K562 (cell line): ENCODE results near the gene DCUN1D1. TPM values are rescaled to one million over a fixed set of nuclear protein-coding genes. Genes with fewer than 3 reads are reported as not detected.

Experiments
- ATAC-seq: fragments of 200-7000 bp; cut with Tn5 transposase; 3 replicates; pipeline ENCODE4 v1.9.1; 2020; ENCODE audit warnings: moderate library complexity
- BruUV-seq: library from RNA; stranded (reverse); fragments of 400-500 nt; replicated peaks from 2 replicates; lab custom pipeline; 2021; lab: Mats Ljungman, UMichigan
- CTCF ChIA-PET: fragments of 300-600 bp; formaldehyde crosslinking; extraction: SDS; loops from one replicate; lab custom pipeline; 2021; ENCODE audit warnings: low intra/inter-chr PET ratio; lab: Yijun Ruan, JAX
- POLR2A ChIA-PET: fragments of 300-600, 350-650 bp; sonication (Branson Sonifier 250); formaldehyde crosslinking; extraction: SDS; loops from one replicate; lab custom pipeline; 2021; ENCODE audit warnings: antibody characterized with exemption, inconsistent platforms; lab: Yijun Ruan, JAX
- DNase-seq, 4 experiments: peaks; one replicate each; pipeline versions ENCODE4 v3.0.0 to v3.0.0-alpha.2; 2011 to 2018; ENCODE audit warnings: low spot score in 3 of 4, mixed read lengths in 3 of 4; ENCODE audit errors: extremely low read depth in 1 of 4
- FAIRE-seq: peaks from 2 replicates; lab custom pipeline; 2011; peaks lifted over from hg19 to GRCh38; lab: Jason Lieb, UNC
- H2AFZ ChIP-seq: 2 replicates; pipeline ENCODE4 v1.6.0; 2011; ENCODE audit warnings: low read depth, low read length, control low read depth, inconsistent platforms
- H3K27ac ChIP-seq: fragments of 200-600 bp; 3 replicates; pipeline ENCODE4 v1.8.0; 2011; ENCODE audit warnings: low read depth, mild to moderate bottlenecking, control low read depth, inconsistent platforms, low read length, moderate library complexity, mixed read lengths; ENCODE audit errors: extremely low read depth
- H3K27me3 ChIP-seq, 2 experiments: fragments of 300-600 bp in 1 of 2; 2 replicates in 1 of 2; 3 replicates in 1 of 2; pipeline versions ENCODE4 v1.6.0 to v1.8.0; 2011; ENCODE audit warnings: inconsistent platforms in 2 of 2, low read length in 2 of 2, mild to moderate bottlenecking in 1 of 2, mixed read lengths in 1 of 2, moderate library complexity in 1 of 2; ENCODE audit not compliant: control insufficient read depth in 2 of 2, insufficient read depth in 2 of 2
- H3K36me3 ChIP-seq: fragments of 300-600 bp; 3 replicates; pipeline ENCODE4 v1.8.0; 2011; ENCODE audit warnings: mild to moderate bottlenecking, low read length, inconsistent platforms; ENCODE audit not compliant: control insufficient read depth, insufficient read depth
- H3K4me1 ChIP-seq, 2 experiments: fragments of 200-600 bp in 1 of 2; replicated peaks in 1 of 2; 2 replicates in 1 of 2; 3 replicates in 1 of 2; pipeline versions ENCODE4 v1.5.1 to v1.8.0; 2011; ENCODE audit warnings: inconsistent platforms in 2 of 2, low read length in 2 of 2, mild to moderate bottlenecking in 1 of 2, mixed read lengths in 1 of 2, moderate library complexity in 1 of 2; ENCODE audit not compliant: control insufficient read depth in 2 of 2, insufficient read depth in 2 of 2
- H3K4me2 ChIP-seq: 2 replicates; pipeline ENCODE4 v1.6.1; 2011; ENCODE audit warnings: low read length, control low read depth, inconsistent platforms, mixed read lengths; ENCODE audit not compliant: insufficient read depth
- H3K4me3 ChIP-seq: fragments of 200-600 bp; sonication (generic), shearing (Covaris generic); 2 replicates; pipeline ENCODE4 v1.5.1; 2016; ENCODE audit warnings: control low read depth, inconsistent platforms
- H3K79me2 ChIP-seq: fragments of 200-600 bp; 3 replicates; pipeline ENCODE4 v1.8.0; 2011; ENCODE audit warnings: low read length, inconsistent platforms; ENCODE audit not compliant: control insufficient read depth, insufficient read depth
- H3K9ac ChIP-seq, 2 experiments: 2 replicates each; pipeline versions ENCODE4 v1.6.0 to v1.6.1; 2011; ENCODE audit warnings: low read depth in 2 of 2, low read length in 2 of 2, control low read depth in 1 of 2, inconsistent platforms in 1 of 2, mild to moderate bottlenecking in 1 of 2, mixed read lengths in 1 of 2; ENCODE audit not compliant: insufficient read depth in 1 of 2
- H3K9me1 ChIP-seq: one replicate; pipeline ENCODE4 v1.6.0; 2011; ENCODE audit warnings: inconsistent platforms, mild to moderate bottlenecking, low read length, moderate library complexity; ENCODE audit not compliant: control insufficient read depth, insufficient read depth
- H3K9me3 ChIP-seq: replicated peaks from 2 replicates; pipeline ENCODE4 v1.5.1; 2011; ENCODE audit warnings: low read depth, low read length, inconsistent platforms; ENCODE audit not compliant: control insufficient read depth, insufficient read depth
- H4K20me1 ChIP-seq: replicated peaks from 2 replicates; pipeline ENCODE4 v1.6.1; 2011; ENCODE audit warnings: low read length, inconsistent platforms, mixed read lengths; ENCODE audit not compliant: control insufficient read depth, insufficient read depth
- SPI1 ChIP-seq: IDR thresholded peaks from 2 replicates; pipeline ENCODE4 v1.6.1; 2011; ENCODE audit warnings: low read depth, low read length, control low read depth, borderline replicate concordance
- ZNF609 ChIP-seq: sonication (generic); formaldehyde crosslinking; IDR thresholded peaks from 2 replicates; pipeline ENCODE4 v1.8.1; 2023; ENCODE audit warnings: missing genetic modification reagents, mild to moderate bottlenecking, borderline replicate concordance
- WGBS: fragments of 100-300 bp; shearing (Covaris generic); methylation state at CpG from one replicate; pipeline ENCODE4 v1.1.6; 2016; ENCODE audit warnings: low coverage, mixed read lengths; ENCODE audit not compliant: insufficient coverage; ENCODE audit errors: missing lambda C conversion rate; 5-methylcytosine and 5-hydroxymethylcytosine counted together
- in situ Hi-C: fragments of 300-500 bp; cut with MboI; formaldehyde crosslinking; loops from 4 replicates; pipeline ENCODE4 v1.15.0; 2018; ENCODE audit warnings: inconsistent platforms, mixed read lengths
- intact Hi-C: fragments of 100-400 bp; cut with micrococcal nuclease; formaldehyde crosslinking; loops from 2 replicates; pipeline ENCODE4 v1.14.2; 2022
- polyA plus RNA-seq, 8 experiments: library from polyadenylated mRNA; depleted of rRNA in 4 of 8; stranded (reverse) in 5 of 8; unstranded in 3 of 8; fragments of >200 nt; fragmentation: Nextera tagmentation in 2 of 8; fragmentation: Illumina TruSeq in 1 of 8; extraction: Ambion mirVana in 2 of 8; extraction: Trizol in 1 of 8; gene quantifications; 2 replicates each; pipeline versions ENCODE4 v1.2.1 to v1.2.3, GENCODE V29; 2011 to 2014; ENCODE audit warnings: inconsistent platforms in 1 of 8, missing spikeins in 1 of 8
- total RNA-seq, 7 experiments: library from RNA; depleted of rRNA in 6 of 7; stranded (reverse); fragments of >200 nt in 6 of 7; fragmentation: Illumina TruSeq in 2 of 7; extraction: Trizol in 2 of 7; gene quantifications; 2 replicates each; pipeline versions ENCODE4 v1.2.1 to v1.2.3, GENCODE V29; 2011 to 2021; ENCODE audit warnings: low replicate concordance in 1 of 7

The DCUN1D1 gene
- total and polyA plus RNA-seq, 9 of the 15 experiments (the other 6 are each of a cell fraction or from before 2014, with no cell fraction given): 11.4 to 46.8 (median 28.2) TPM

GRCh38 chr3:183015185-183015584, 34.8 kb upstream of the DCUN1D1 start:
- ChIA-PET CTCF (no interaction called here), POLR2A (no interaction called here)
- no peaks in the 10 kb centered on the region for H3K9me3 ChIP-seq
- H3K4me3 ChIP-seq: no peak overlapping the region
- no peak for DNase-seq
- H3K9me1 ChIP-seq: no peaks in the 10 kb centered on the region
- BruUV-seq: no TSS peak
- peaks cover 34% of the 10 kb centered on the region for H3K36me3 ChIP-seq
- WGBS: 58% methylated on average over 2 of the region's 2 CpGs
- H3K79me2 ChIP-seq: no peaks in the 10 kb centered on the region
- intact Hi-C loops: no loop called here
- H3K27me3 ChIP-seq: no peaks in the 10 kb centered on the region
- no peak for ATAC-seq
- H3K4me1 ChIP-seq: peaks cover 1 to 3% of the 10 kb centered on the region in 2 experiments; a peak in 3 of 5 replicates
- no peak overlapping the region for H2AFZ ChIP-seq
- no peak overlapping the region for H3K27ac ChIP-seq
- in situ Hi-C loops: no loop called here
- H4K20me1 ChIP-seq: no peaks in the 10 kb centered on the region
- H3K9ac ChIP-seq: no peak overlapping the region
- TF ChIP-seq ZNF609 (CRISPR knock-in tag): no peak
- peak; percentile 97 for TF ChIP-seq SPI1
- H3K4me2 ChIP-seq: no peak overlapping the region
- no peak for FAIRE-seq
